Mesothelial cell of epicardium (in vitro differentiated cells): ENCODE results near the gene CYTH4. TPM values are rescaled to one million over a fixed set of nuclear protein-coding genes. Genes with fewer than 3 reads are reported as not detected.

ENCODE experiments used
- DNase-seq, 2 experiments: peaks; one replicate each; pipeline ENCODE4 v3.0.0; 2021; ENCODE audit warnings: low spot score in 2 of 2; ENCODE audit not compliant: unreplicated experiment in 2 of 2
- H3K27ac Mint-ChIP-seq: 2 replicates; pipeline ENCODE4 v1.8.0; 2021; ENCODE audit warnings: mixed read lengths
- H3K27me3 Mint-ChIP-seq: 2 replicates; pipeline ENCODE4 v1.8.0; 2021; ENCODE audit warnings: low read depth, mixed read lengths
- H3K36me3 Mint-ChIP-seq: 2 replicates; pipeline ENCODE4 v1.8.0; 2021; ENCODE audit warnings: mixed read lengths
- H3K4me1 Mint-ChIP-seq: 2 replicates; pipeline ENCODE4 v1.8.0; 2021; ENCODE audit warnings: mixed read lengths
- H3K4me3 Mint-ChIP-seq: 2 replicates; pipeline ENCODE4 v1.8.0; 2021; ENCODE audit warnings: mild to moderate bottlenecking, moderate library complexity, mixed read lengths
- H3K9me3 Mint-ChIP-seq: 2 replicates; pipeline ENCODE4 v1.8.0; 2021; ENCODE audit warnings: mixed read lengths
- total RNA-seq: library from RNA; stranded (reverse); gene quantifications from 3 replicates; pipeline ENCODE4 v1.2.1, GENCODE V29; 2021
- TF ChIP-seq, protein P1 (sequence below): fragments of 200-600 bp; sonication (generic); IDR thresholded peaks from one replicate; pipeline ENCODE4 v1.5.0; 2021; ENCODE audit warnings: antibody characterized with exemption; ENCODE audit not compliant: unreplicated experiment

The CYTH4 gene
- total RNA-seq, 1 donor from 2014 or later, result not detected

DNA sequence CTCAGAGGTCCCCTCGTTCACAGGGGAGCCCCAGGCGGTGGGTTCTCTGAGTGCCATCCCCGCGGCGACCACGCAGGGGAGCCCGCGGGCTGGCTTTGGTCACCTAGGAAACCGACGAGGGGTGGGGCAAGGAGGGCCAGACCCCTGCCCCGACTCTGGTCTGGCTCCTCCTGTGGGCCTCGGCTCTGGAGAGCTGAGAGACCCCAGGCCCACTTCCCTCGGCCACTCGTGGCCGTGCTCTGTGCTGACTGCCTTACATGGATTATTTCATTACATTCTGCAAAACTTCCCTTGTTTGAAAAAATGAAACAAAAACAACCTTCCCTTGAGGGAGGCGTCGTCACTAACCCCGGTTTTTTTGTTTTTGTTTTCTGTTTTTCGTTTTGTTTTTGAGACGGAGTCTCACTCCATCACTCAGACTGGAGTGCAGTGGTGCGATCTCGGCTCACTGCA lies 15.1 kb upstream of the CYTH4 start:
- TF ChIP-seq, protein P1, sequence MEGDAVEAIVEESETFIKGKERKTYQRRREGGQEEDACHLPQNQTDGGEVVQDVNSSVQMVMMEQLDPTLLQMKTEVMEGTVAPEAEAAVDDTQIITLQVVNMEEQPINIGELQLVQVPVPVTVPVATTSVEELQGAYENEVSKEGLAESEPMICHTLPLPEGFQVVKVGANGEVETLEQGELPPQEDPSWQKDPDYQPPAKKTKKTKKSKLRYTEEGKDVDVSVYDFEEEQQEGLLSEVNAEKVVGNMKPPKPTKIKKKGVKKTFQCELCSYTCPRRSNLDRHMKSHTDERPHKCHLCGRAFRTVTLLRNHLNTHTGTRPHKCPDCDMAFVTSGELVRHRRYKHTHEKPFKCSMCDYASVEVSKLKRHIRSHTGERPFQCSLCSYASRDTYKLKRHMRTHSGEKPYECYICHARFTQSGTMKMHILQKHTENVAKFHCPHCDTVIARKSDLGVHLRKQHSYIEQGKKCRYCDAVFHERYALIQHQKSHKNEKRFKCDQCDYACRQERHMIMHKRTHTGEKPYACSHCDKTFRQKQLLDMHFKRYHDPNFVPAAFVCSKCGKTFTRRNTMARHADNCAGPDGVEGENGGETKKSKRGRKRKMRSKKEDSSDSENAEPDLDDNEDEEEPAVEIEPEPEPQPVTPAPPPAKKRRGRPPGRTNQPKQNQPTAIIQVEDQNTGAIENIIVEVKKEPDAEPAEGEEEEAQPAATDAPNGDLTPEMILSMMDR, result peak; percentile 76
- Mint-ChIP-seq H3K9me3 (peaks cover 9% of the 10 kb centered on the region), H3K36me3 (no peaks in the 10 kb centered on the region), H3K4me1 (peaks cover 3% of the 10 kb centered on the region), H3K27me3 (peaks cover 43% of the 10 kb centered on the region), H3K4me3 (peak overlapping the region; percentile 47), H3K27ac (peak overlapping the region; percentile 22)
- peak; percentile 42 to 74 for DNase-seq

DNA sequence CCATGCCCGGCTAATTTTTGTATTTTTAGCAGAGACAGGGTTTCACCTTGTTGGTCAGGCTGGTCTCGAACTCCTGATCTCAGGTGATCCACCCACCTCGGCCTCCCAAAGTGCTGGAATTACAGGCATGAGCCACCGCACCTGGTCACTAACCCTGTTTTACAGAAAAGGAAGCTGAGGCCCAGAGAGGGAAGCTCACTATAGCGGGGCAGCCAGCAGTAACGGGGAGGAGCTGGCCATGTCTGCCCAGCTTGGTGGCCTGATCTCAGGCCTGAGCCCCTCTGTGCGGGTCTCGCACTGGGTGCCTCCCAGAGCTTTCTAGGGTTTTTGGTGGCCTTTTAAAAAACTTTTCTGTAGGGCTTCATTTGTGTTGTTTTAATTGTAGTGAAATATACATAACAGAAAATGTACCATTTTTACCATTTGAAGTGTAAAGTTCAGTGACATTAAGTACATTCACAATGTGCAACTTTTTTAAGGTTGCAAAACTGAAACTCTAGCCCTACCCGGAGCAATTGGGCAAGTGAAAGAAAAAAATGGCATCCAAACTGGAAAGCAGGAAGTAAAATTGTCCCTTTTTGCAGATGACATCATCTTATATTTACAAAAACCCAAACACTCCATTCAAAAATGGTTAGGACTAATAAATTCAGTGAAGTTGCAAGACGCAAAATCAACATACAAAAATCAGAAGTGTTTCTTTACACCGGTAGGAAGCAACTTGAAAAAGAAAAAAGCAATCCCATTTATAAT lies 14.5 kb upstream of the CYTH4 start:
- Mint-ChIP-seq H3K9me3 (peaks cover 9% of the 10 kb centered on the region), H3K4me1 (peaks cover 3% of the 10 kb centered on the region), H3K36me3 (no peaks in the 10 kb centered on the region), H3K27me3 (peaks cover 37% of the 10 kb centered on the region), H3K4me3 (no peak overlapping the region), H3K27ac (no peak overlapping the region)
- no peak for DNase-seq
- TF ChIP-seq, protein P1, result no peak

DNA sequence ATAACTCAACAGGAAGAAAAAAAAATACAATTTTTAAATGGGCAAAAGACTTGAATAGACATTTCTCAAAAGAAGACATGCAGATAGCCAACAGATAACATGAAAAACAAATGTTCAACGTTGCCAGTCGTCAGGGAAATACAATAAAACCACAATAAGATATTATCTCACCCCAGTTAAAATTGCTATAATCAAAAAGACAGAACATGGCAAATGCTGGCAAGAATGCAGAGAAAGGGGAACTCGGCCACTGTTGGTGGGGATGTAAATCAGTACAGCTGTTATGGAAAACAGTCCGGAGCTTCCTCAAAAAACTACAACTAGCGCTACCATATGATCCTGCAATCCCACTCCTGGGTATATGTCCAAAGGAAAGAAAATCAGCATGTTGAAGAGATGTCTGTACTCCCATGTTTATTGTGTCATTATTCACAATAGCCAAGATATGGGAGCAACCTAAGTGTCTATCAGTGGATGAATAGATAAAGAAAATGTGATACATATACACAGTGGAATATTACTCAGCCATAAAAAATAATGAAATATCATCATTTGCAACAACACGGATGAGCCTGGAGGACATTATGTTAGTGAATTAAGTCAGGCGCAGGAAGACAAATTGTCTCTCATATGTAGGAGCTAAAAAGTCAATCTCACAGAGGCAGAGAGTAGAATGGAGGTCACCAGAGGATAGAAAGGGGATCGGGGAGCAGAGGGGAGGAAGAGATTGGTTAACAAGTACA lies 12.2 kb upstream of the CYTH4 start:
- DNase-seq, result no peak
- TF ChIP-seq, protein P1, result no peak
- no peak overlapping the region for H3K27ac Mint-ChIP-seq
- H3K27me3 Mint-ChIP-seq, result peaks cover 38% of the 10 kb centered on the region
- no peak overlapping the region for H3K4me3 Mint-ChIP-seq
- H3K4me1 Mint-ChIP-seq, result peaks cover 3% of the 10 kb centered on the region
- no peaks in the 10 kb centered on the region for H3K36me3 Mint-ChIP-seq
- no peaks in the 10 kb centered on the region for H3K9me3 Mint-ChIP-seq

DNA sequence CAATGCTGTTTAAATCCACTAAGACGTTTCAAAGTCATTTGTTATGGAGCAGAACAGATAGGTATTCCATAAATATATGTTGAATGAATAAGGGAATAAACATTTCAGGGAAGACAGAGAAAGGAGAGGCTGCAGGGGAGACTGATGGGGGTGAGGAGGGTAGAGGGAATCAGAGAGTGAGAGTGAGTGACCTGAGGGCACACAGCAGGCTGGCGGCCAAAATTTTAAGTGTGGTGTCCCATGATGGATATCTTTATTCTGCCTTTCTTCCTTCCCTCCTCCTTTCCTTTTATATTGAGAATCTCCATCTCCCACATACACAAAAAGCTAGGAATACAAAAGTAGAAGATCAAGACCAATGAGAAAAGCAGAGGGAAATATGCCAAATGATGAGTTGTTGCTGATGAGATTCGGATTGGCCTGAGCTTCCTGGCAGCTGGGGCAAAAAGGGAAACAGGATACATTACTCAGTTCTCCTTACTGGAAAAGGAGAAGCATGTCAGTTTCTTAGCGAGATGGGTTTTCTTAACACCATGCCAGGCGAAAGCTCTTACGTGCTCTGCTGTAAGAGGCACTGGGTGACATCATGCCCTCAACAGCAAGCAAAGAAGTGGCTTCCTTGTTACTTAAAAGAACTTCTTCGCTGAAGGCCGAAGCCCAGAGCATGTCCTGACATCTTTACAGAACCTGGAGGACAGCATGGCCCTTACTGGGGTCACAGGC lies 11.2 kb upstream of the CYTH4 start:
- H3K4me1 Mint-ChIP-seq, result peaks cover 3% of the 10 kb centered on the region
- H3K27ac Mint-ChIP-seq, result no peak overlapping the region
- no peak for DNase-seq
- TF ChIP-seq, protein P1, result no peak
- H3K27me3 Mint-ChIP-seq, result peaks cover 39% of the 10 kb centered on the region
- H3K9me3 Mint-ChIP-seq, result no peaks in the 10 kb centered on the region
- no peak overlapping the region for H3K4me3 Mint-ChIP-seq
- H3K36me3 Mint-ChIP-seq, result no peaks in the 10 kb centered on the region

DNA sequence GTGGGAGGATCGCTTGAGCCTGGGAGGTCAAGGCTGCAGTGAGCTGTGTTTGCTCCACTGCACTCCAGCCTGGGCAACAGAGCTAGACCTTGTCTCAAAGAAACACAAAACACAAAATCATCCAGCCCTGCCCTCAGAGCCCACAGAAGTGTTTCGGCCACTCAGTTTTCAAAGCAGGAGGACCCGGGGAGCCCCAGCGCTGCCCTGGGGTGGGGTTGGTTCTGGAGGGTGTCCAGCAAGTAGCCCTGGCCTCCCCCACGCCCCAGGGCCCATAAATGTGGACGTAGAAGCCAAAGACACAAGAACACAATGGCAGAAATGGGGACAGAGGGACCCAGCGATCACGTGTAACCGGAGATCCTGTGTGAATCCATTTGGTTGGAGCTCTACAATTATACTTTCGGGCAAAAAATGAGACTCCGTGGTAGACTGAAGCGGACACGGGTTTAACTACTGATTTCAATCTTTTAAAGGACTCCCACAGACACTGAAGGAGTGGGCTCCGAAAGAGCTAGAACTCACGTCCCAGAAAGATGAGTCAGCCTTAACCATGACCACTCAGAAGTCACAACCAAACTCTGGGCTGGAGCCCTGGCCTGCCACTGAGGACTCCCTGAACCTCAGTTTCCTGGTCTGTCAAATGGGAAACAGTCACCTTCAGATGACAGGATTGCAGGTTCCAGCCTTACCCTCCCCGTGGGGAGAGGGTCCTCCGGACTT lies 9.0 kb upstream of the CYTH4 start:
- Mint-ChIP-seq H3K36me3 (no peaks in the 10 kb centered on the region), H3K27ac (no peak overlapping the region), H3K9me3 (no peaks in the 10 kb centered on the region), H3K27me3 (peaks cover 37% of the 10 kb centered on the region), H3K4me3 (no peak overlapping the region), H3K4me1 (no peaks in the 10 kb centered on the region)
- TF ChIP-seq, protein P1, result no peak
- DNase-seq, result no peak
